ENCODE data around the gene DCAF12. TPM values are rescaled to one million over a fixed set of nuclear protein-coding genes. Genes with fewer than 3 reads are reported as not detected.

Gene DCAF12
- 10 to 100 TPM; 15.8 to 32.7 (median 22.8) TPM for total RNA-seq

DNA sequence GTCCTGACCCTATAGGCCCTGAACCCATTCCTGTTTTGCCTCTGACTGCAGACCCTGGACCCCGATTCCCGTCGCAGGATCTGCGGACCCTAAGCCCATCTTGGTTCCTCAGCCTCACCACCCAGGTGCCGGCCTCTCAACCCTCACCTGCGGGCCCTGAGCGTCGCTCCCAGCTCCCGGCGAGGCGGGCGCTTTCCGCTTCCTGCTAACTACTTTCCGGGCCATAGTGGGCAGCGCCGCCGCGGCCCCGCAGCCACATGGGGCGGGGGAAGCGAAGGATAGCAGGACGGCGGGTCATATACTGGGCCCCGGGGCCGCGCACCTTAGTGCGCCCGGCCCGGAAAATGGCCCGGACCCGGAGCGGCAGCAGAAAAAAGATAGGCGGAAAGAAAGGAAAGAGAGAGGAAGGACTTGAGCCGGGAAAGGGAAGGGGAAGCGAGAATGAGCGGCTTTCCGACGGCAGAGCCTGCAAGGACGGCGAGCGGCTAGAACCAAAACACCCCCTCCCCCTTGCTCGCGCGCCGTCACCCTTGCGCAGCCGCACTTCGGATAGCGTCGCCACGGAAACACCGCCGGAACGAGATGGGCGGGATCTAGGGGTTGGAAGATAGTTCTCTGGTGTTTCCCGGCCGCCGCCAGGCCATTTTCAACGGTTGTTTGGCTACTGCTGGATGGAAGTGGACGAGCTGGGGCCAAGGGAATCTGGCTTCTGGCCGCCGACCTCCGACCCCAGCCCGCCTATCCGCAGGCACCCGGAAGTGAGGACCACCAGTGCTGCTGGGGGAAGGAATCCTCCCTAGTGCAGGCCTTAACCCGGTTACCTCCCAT lies at the start of gene DCAF12:
DCAF12 (minus strand) TSS at position 492 of the 828 bp plus-strand sequence; CDS start at position 225, 267 bp downstream.
- in situ Hi-C loops (cut with MboI; ENCODE audit: low pct_unique_long_range_greater_than_20kb in 2 of 9, low sequenced_read_pairs in 9 of 9, unreplicated experiment in 9 of 9), result loop anchor here in 1 of 9 experiments (25.0 kb wide), 1 partner anchor 111 kb away; no protein-coding TSS in a partner anchor

DNA sequence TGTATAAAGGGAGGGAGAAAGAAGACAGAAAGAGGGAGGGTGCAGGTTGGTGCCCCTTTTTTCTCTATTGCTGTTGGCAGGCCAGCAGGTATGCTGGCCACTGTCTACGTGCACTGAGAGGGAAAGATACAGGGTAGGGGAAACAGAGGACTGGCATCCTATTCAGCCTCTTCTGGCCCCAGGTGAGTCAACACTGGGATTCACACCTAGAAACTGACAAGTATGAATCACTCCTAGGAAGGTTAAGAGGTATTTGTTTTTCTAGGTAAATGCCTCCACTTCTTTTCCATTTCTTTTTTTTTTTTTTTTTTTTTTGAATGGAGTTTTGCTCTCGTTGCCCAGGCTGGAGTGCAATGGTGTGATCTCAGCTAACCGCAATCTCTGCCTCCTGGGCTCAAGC lies 49.6 kb upstream of the DCAF12 start:
- ATAC-seq (replicated peaks in 6 of 8), result no peak
- 31 to 100% (median 83%) methylated on average over 1 to 3 of the region's 3 CpGs; no CpG with 5 or more reads in 3 of the 10 experiments for WGBS, 10 experiments
- no peak overlapping the region for H3K27ac ChIP-seq
- in situ Hi-C loops (cut with MboI; ENCODE audit: low pct_unique_long_range_greater_than_20kb in 2 of 9, low sequenced_read_pairs in 9 of 9, unreplicated experiment in 9 of 9), result no loop called here
- H3K4me1 ChIP-seq (replicated peaks in 1 of 2), result peaks cover 7 to 9% of the 10 kb centered on the region in 2 donors
- no peak overlapping the region for H3K4me3 ChIP-seq

More for the DNA sequence above, at the start of gene DCAF12:
- Histone ChIP-seq H3K4me3 (peak within 1 kb of the TSS; percentile 57 to 88 (median 78)), H3K27ac (peak within 1 kb of the TSS; percentile 85 to 89), H3K4me1 (replicated peaks in 1 of 2) (peaks cover 7 to 12% of the 10 kb centered on the region in 2 donors)
- WGBS, 10 experiments, result 0 to 2% (median 0%) methylated on average over 2 to 26 of the region's 67 CpGs; no CpG with 5 or more reads in 4 of the 10 experiments
- peak; percentile 90 to 96 (median 94) for ATAC-seq (replicated peaks in 6 of 8)

DNA sequence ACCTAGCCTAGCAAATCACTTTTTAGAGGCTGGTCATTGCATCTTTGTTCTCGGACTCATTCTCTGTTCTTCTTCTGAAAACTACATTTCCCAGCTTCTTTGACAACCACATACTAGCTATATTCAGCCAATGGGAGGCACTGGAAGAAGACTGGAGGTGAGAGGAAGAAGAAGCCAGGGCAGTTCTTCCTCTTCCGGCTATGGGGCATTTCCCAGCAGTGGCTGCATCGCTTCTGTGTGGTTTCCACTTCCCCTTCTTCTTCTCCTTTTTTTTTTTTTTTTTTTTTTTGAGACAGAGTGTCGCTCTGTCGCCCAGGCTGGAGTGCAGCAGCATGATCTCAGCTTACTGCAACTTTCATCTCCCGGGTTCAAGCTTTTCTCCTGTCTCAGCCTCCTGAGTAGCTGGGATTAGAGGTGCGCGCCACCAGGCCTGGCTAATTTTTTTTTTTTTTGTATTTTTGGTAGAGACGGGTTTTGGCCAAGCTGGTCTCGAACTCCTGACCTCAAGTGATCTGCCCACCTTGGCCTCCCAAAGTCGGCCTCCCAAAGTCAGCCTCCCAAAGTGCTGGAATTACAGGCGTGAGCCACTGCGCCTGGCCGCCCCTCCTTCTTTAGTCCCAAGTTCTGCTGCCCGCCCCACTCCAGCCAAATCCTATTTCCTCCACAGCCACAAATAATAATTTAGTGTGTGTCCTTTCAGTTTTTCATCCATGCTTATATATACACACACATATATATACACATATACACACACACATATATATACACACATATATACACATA lies 45.4 kb upstream of the DCAF12 start:
- no peak overlapping the region for H3K27ac ChIP-seq
- H3K4me3 ChIP-seq, result no peak overlapping the region
- no peak for ATAC-seq (replicated peaks in 6 of 8)
- WGBS, 10 experiments, result 86 to 100% (median 94%) methylated on average over 3 to 10 of the region's 15 CpGs; no CpG with 5 or more reads in 1 of the 10 experiments
- in situ Hi-C loops (cut with MboI; ENCODE audit: low pct_unique_long_range_greater_than_20kb in 2 of 9, low sequenced_read_pairs in 9 of 9, unreplicated experiment in 9 of 9), result no loop called here
- no peaks in the 10 kb centered on the region for H3K4me1 ChIP-seq (replicated peaks in 1 of 2)

DNA sequence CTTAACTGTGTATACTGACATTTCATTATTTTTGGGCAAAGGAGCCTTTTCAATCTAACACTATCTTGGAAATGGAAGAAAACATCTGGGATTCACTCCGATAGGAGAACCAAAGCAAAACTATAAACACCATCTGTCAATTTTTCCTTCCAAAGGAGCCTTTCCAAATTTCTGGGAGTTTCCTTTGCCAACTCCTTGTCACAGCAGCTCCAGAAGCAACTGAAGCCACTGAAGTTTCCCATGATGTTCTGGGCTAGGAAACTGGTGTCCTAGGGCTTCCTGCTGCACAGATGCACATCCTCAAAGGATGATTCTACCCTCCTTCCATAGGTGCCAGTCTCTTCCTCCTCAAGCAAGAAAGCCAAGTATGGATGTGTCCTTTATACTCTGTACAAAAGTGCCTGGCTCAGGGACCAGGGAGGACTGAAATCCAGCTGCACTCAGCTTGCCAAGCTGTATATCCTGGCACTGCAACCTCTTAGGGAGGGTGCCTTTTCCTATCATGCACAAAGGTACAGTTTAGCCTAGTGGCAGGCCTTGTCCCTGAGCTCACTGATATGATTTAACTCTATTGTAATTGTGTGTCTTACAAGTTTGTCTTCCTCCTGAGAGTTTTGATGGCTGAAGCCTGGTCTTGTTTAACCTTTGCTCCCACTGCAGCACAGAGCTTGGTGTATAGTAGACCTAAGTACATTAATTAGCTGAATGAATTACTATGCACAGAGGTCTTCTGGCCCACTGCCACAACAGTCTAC lies 43.9 kb upstream of the DCAF12 start:
- in situ Hi-C loops (cut with MboI; ENCODE audit: low pct_unique_long_range_greater_than_20kb in 2 of 9, low sequenced_read_pairs in 9 of 9, unreplicated experiment in 9 of 9), result no loop called here
- H3K4me3 ChIP-seq, result no peak overlapping the region
- H3K4me1 ChIP-seq (replicated peaks in 1 of 2), result no peaks in the 10 kb centered on the region
- H3K27ac ChIP-seq, result no peak overlapping the region
- ATAC-seq (replicated peaks in 6 of 8), result no peak
- 0 to 100% (median 50%) methylated on average over 1 of the region's 1 CpG; no CpG with 5 or more reads in 3 of the 10 experiments for WGBS, 10 experiments

DNA sequence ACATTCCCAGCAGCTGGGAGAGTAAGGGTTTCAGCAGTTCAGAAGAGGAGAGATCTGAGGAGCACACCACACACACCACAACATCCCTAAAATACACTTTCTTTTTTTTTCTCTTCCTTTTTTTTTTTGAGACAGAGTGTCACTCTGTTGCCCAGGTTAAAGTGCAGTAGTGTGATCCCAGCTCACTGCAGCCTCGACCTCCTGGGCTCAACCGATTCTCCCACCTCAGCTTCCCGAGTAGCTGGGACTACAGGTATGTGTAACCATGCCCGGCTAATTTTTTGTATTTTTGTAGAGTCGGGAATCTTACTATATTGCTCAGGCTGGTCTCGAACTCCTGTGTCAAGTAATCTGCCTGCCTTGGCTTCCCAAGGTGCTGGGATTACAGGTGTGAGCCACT lies 42.6 kb upstream of the DCAF12 start:
- H3K27ac ChIP-seq, result no peak overlapping the region
- WGBS, 10 experiments, result 67 to 89% (median 78%) methylated on average over 1 to 6 of the region's 6 CpGs; no CpG with 5 or more reads in 3 of the 10 experiments
- ATAC-seq (replicated peaks in 6 of 8), result no peak
- H3K4me1 ChIP-seq (replicated peaks in 1 of 2), result no peaks in the 10 kb centered on the region
- in situ Hi-C loops (cut with MboI; ENCODE audit: low pct_unique_long_range_greater_than_20kb in 2 of 9, low sequenced_read_pairs in 9 of 9, unreplicated experiment in 9 of 9), result no loop called here
- H3K4me3 ChIP-seq, result no peak overlapping the region

DNA sequence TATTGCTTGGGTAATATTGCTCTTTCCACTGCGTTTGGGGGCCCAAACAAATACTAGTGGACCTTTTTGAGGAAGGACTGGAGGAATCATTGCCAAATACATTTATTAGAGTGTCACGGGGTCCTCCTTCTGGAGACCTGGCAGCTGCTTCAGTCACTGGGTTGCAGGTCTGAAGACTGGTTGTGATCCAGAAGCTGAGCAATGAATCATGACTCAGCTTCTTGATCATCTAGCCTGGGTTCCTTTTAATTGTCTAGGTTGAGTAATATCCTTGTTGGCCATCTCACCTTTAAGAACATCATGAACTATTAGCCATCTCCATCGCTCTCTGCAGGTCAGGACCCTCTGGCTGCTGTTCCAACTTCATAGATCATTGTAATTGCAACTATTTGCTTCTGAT lies 36.9 kb upstream of the DCAF12 start:
- Histone ChIP-seq H3K27ac (no peak overlapping the region), H3K4me3 (no peak overlapping the region), H3K4me1 (replicated peaks in 1 of 2) (no peaks in the 10 kb centered on the region)
- in situ Hi-C loops (cut with MboI; ENCODE audit: low pct_unique_long_range_greater_than_20kb in 2 of 9, low sequenced_read_pairs in 9 of 9, unreplicated experiment in 9 of 9), result no loop called here
- peak in 2 of 8 experiments; percentile 10 to 40 for ATAC-seq (replicated peaks in 6 of 8)
- 0 to 100% (median 69%) methylated on average over 1 to 3 of the region's 3 CpGs; no CpG with 5 or more reads in 1 of the 10 experiments for WGBS, 10 experiments

DNA sequence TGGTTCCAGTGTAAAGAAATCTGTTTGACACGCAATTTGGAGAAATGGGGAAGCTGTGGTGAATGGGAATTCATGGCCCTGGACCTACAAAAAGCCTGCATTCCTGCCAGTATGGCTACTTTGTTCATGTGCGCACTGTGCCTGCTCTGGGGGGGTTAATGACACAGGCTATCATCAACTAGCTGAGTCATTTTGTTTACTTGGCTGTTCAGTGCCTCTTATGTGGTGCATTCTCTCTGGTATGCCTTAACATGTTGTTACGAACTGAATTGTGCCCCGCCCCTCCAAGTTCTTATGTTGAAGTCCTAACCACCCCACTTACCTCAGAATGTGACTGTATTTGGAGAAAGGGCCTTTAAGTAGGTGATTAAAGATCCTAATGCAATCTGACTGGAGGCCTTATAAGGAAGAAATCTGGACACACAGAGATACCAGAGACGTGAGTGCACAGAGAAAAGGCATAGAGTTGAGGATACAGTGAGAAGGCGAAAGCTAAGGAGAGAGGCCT lies 31.9 kb upstream of the DCAF12 start:
- peak; percentile 49 to 96 (median 73) for ATAC-seq (replicated peaks in 6 of 8)
- in situ Hi-C loops (cut with MboI; ENCODE audit: low pct_unique_long_range_greater_than_20kb in 2 of 9, low sequenced_read_pairs in 9 of 9, unreplicated experiment in 9 of 9), result no loop called here
- H3K4me3 ChIP-seq, result no peak overlapping the region
- 61 to 100% (median 86%) methylated on average over 2 to 6 of the region's 6 CpGs; no CpG with 5 or more reads in 5 of the 10 experiments for WGBS, 10 experiments
- no peak overlapping the region for H3K27ac ChIP-seq
- no peaks in the 10 kb centered on the region for H3K4me1 ChIP-seq (replicated peaks in 1 of 2)

DNA sequence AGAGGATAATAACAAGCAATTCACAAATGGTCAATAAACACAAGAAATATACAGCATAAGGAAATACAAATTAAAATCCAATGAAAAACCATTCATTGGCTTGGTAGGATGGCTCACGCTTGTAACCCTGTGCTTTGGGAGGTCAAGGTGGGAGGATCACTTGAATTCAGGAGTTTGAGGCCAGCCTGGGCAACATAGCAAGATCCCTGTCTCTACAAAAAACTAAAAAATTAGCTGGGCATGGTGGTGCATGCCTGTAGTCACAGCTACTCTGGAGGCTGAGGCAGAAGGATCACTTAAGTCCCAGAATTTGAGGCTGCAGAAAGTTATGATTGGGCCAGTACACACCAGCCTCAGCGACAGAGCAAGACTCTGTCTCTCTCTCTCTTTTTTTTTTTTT lies 31.4 kb upstream of the DCAF12 start:
- in situ Hi-C loops (cut with MboI; ENCODE audit: low pct_unique_long_range_greater_than_20kb in 2 of 9, low sequenced_read_pairs in 9 of 9, unreplicated experiment in 9 of 9), result no loop called here
- WGBS, 10 experiments, result 80 to 100% (median 94%) methylated on average over 1 to 2 of the region's 2 CpGs; no CpG with 5 or more reads in 3 of the 10 experiments
- H3K4me3 ChIP-seq, result no peak overlapping the region
- H3K27ac ChIP-seq, result no peak overlapping the region
- peak in 1 of 8 experiments; percentile 3 for ATAC-seq (replicated peaks in 6 of 8)
- H3K4me1 ChIP-seq (replicated peaks in 1 of 2), result no peaks in the 10 kb centered on the region

DNA sequence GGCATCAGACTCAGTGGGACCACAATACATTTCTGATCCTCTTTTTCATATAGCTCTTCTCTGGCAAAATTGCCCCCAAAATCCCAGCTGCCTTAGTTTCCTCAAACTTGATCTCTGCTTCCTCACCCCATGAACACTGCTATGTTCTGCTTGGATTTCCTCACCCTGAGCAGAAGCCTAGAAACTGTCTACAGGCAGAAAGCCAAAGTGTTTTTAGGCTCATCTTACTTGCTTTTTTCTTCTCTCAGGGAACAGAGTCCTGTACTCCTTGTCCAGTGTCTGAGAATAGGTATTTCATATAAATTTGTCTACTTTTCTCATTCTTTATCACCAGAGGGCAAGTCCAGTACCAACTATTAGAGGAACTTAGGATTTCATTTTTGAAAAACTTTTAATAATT lies 30.8 kb upstream of the DCAF12 start:
- Histone ChIP-seq H3K4me1 (replicated peaks in 1 of 2) (no peaks in the 10 kb centered on the region), H3K4me3 (no peak overlapping the region), H3K27ac (no peak overlapping the region)
- ATAC-seq (replicated peaks in 6 of 8), result no peak
- in situ Hi-C loops (cut with MboI; ENCODE audit: low pct_unique_long_range_greater_than_20kb in 2 of 9, low sequenced_read_pairs in 9 of 9, unreplicated experiment in 9 of 9), result no loop called here

DNA sequence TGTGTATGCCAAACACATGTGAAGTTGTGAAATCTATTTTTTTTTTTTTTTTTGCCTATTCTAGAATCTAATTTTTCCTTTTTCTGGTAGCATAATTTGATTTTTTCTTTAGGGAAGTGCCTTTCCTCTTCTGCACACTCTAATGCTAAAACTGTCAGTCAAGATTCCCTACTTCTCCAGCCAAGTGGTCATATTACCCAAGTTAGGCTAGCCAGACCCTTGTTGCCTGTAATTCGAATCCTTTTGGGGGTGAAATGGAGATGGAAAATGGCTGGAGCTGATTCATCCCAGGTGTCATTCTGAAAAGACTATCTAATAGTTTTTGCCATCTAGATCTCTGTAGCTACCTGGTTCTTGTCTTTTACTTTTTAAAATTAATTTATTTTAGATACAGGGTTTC lies 27.6 kb upstream of the DCAF12 start:
- H3K4me1 ChIP-seq (replicated peaks in 1 of 2), result no peaks in the 10 kb centered on the region
- in situ Hi-C loops (cut with MboI; ENCODE audit: low pct_unique_long_range_greater_than_20kb in 2 of 9, low sequenced_read_pairs in 9 of 9, unreplicated experiment in 9 of 9), result no loop called here
- WGBS, 10 experiments, result 0 to 80% (median 71%) methylated on average over 1 of the region's 1 CpG; no CpG with 5 or more reads in 3 of the 10 experiments
- H3K27ac ChIP-seq, result no peak overlapping the region
- no peak overlapping the region for H3K4me3 ChIP-seq
- no peak for ATAC-seq (replicated peaks in 6 of 8)

DNA sequence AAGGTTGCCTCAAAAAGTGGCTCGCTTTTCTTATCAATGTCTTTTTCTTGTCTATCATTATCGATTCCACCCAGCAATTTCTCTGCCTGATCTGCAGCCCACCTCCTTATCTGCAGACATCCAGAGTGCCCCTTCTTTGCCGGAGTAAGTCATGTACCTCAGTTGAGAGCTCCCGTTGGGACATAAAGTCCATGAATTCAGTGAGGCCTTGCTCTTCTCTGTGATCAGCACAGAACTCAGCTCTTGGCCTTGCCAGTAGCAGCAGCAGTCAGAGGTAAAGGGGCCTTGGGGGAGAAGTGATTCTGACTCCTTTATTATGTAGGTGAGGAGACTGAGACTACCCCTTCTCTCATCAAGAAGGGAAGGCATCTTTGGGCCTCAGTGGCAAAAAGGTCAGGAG lies 24.9 kb upstream of the DCAF12 start:
- ATAC-seq (replicated peaks in 6 of 8), result no peak
- no peak overlapping the region for H3K27ac ChIP-seq
- 64 to 100% (median 82%) methylated on average over 1 to 4 of the region's 4 CpGs; no CpG with 5 or more reads in 4 of the 10 experiments for WGBS, 10 experiments
- in situ Hi-C loops (cut with MboI; ENCODE audit: low pct_unique_long_range_greater_than_20kb in 2 of 9, low sequenced_read_pairs in 9 of 9, unreplicated experiment in 9 of 9), result no loop called here
- no peaks in the 10 kb centered on the region for H3K4me1 ChIP-seq (replicated peaks in 1 of 2)
- no peak overlapping the region for H3K4me3 ChIP-seq

DNA sequence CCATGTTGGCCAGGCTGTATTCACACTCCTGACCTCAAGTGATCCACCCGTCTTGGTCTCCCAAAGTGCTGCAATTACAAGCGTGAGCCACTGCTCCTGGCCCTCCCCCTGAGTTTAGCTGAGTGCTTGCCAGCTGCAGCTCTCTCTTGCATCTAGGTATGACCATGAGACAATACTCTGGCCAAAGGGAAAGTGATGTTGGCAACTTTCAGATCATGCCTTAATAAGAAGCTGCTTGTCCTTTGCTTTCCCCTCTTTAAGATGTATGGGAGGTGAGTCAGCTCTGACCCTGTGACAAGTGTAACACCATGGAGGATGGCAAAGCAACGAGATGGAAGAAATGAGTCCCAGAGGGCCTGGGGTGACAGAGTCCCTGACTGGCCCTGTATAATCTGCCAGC lies 18.7 kb upstream of the DCAF12 start:
- H3K27ac ChIP-seq, result no peak overlapping the region
- no peak overlapping the region for H3K4me3 ChIP-seq
- in situ Hi-C loops (cut with MboI; ENCODE audit: low pct_unique_long_range_greater_than_20kb in 2 of 9, low sequenced_read_pairs in 9 of 9, unreplicated experiment in 9 of 9), result loop anchor here in 1 of 9 experiments (25.0 kb wide), 1 partner anchor 92 kb away; no protein-coding TSS in a partner anchor
- 30 to 74% (median 59%) methylated on average over 1 to 3 of the region's 3 CpGs; no CpG with 5 or more reads in 6 of the 10 experiments for WGBS, 10 experiments
- peak in 5 of 8 experiments; percentile 95 to 99 (median 98) for ATAC-seq (replicated peaks in 6 of 8)
- peaks cover 0 to 5% of the 10 kb centered on the region in 2 donors for H3K4me1 ChIP-seq (replicated peaks in 1 of 2)

Data from motor neuron (in vitro differentiated cells).